A673 (cell line): Measurements from ENCODE around the gene GCC1. TPM values are rescaled to one million over a fixed set of nuclear protein-coding genes. Genes with fewer than 3 reads are reported as not detected.

Experiments used
- BruUV-seq: library from RNA; stranded (reverse); fragments of 400-500 nt; replicated peaks from 2 replicates; lab custom pipeline; 2021; lab: Mats Ljungman, UMichigan
- CTCF ChIA-PET: fragments of 300-600 bp; sonication (Branson Sonifier 250); formaldehyde crosslinking; loops from one replicate; lab custom pipeline; 2022; ENCODE audit warnings: antibody characterized with exemption; lab: Charles Lee
- POLR2A ChIA-PET: fragments of 300-600 bp; sonication (Branson Sonifier 250); formaldehyde crosslinking; loops from one replicate; lab custom pipeline; 2022; ENCODE audit warnings: antibody characterized with exemption; ENCODE audit not compliant: low non-redundant PET; lab: Charles Lee
- DNase-seq: peaks from one replicate; pipeline ENCODE4 v3.0.0-alpha.2; 2015; ENCODE audit warnings: low spot score
- H3K27ac ChIP-seq: fragments of 200-600 bp; sonication (generic); 2 replicates; pipeline ENCODE4 v1.5.1; 2016; ENCODE audit warnings: mixed run types, low read depth, mild to moderate bottlenecking, mixed read lengths, antibody characterized with exemption, low read length; ENCODE audit not compliant: poor library complexity, severe bottlenecking
- H3K27me3 ChIP-seq: fragments of 200-600 bp; sonication (generic); replicated peaks from 2 replicates; pipeline ENCODE4 v1.6.1; 2017; ENCODE audit warnings: mixed run types, low read depth, mild to moderate bottlenecking, mixed read lengths, antibody characterized with exemption, low read length; ENCODE audit not compliant: insufficient read depth, poor library complexity
- H3K36me3 ChIP-seq: fragments of 200-600 bp; sonication (generic); 2 replicates; pipeline ENCODE4 v1.6.1; 2016; ENCODE audit warnings: mixed run types, mild to moderate bottlenecking, mixed read lengths, antibody characterized with exemption, low read length; ENCODE audit not compliant: insufficient read depth, poor library complexity, severe bottlenecking
- H3K4me1 ChIP-seq: fragments of 200-600 bp; sonication (generic); 2 replicates; pipeline ENCODE4 v1.6.1; 2017; ENCODE audit warnings: mixed run types, mild to moderate bottlenecking, mixed read lengths, antibody characterized with exemption, low read length; ENCODE audit not compliant: insufficient read depth, poor library complexity, severe bottlenecking
- H3K4me3 ChIP-seq: fragments of 200-600 bp; sonication (generic); 2 replicates; pipeline ENCODE4 v1.5.1; 2016; ENCODE audit warnings: low read depth, mixed run types, mild to moderate bottlenecking, mixed read lengths, low read length; ENCODE audit not compliant: poor library complexity, severe bottlenecking
- H3K9me3 ChIP-seq: fragments of 200-600 bp; sonication (generic); 2 replicates; pipeline ENCODE4 v1.6.1; 2016; ENCODE audit warnings: mixed run types, low read depth, mild to moderate bottlenecking, mixed read lengths, antibody characterized with exemption, low read length; ENCODE audit not compliant: poor library complexity, severe bottlenecking
- CTCF ChIP-seq: fragments of 300-800, 200-600 bp; sonication (generic); conservative IDR thresholded peaks from 2 replicates; pipeline ENCODE4 v1.5.1; 2017; ENCODE audit warnings: low read depth, mild to moderate bottlenecking, antibody characterized with exemption, low read length, moderate library complexity, mixed read lengths
- EZH2 ChIP-seq: fragments of 200-600 bp; sonication (generic); IDR thresholded peaks from 2 replicates; pipeline ENCODE4 v1.6.1; 2017; ENCODE audit warnings: borderline replicate concordance, low read depth, mild to moderate bottlenecking, mixed read lengths, antibody characterized with exemption, low read length; ENCODE audit not compliant: poor library complexity, severe bottlenecking
- intact Hi-C: fragments of 100-400 bp; cut with micrococcal nuclease; formaldehyde crosslinking; loops from one replicate; pipeline ENCODE4 v1.10.0; 2022; ENCODE audit not compliant: unreplicated experiment
- total RNA-seq: library from RNA; stranded (reverse); gene quantifications from 2 replicates; pipeline ENCODE4 v1.2.3, GENCODE V29; 2021

Gene GCC1
- total RNA-seq, 1 experiment from 2014 or later = 15.2 TPM

- no TSS peak for BruUV-seq
- H3K4me3 ChIP-seq = no peak overlapping the region
- H3K27me3 ChIP-seq = peaks cover 94% of the 10 kb centered on the region
- no peaks in the 10 kb centered on the region for H3K9me3 ChIP-seq
- no peaks in the 10 kb centered on the region for H3K36me3 ChIP-seq
- TF ChIP-seq EZH2 (no peak), CTCF (no peak)
- intact Hi-C loops = no loop called here
- no peak for DNase-seq
- no peaks in the 10 kb centered on the region for H3K4me1 ChIP-seq
- CTCF ChIA-PET = no interaction called here
- POLR2A ChIA-PET = no interaction called here
- no peak overlapping the region for H3K27ac ChIP-seq
Measured at GRCh38 chr7:127620406-127621233, 35.2 kb upstream of the GCC1 start.

DNA sequence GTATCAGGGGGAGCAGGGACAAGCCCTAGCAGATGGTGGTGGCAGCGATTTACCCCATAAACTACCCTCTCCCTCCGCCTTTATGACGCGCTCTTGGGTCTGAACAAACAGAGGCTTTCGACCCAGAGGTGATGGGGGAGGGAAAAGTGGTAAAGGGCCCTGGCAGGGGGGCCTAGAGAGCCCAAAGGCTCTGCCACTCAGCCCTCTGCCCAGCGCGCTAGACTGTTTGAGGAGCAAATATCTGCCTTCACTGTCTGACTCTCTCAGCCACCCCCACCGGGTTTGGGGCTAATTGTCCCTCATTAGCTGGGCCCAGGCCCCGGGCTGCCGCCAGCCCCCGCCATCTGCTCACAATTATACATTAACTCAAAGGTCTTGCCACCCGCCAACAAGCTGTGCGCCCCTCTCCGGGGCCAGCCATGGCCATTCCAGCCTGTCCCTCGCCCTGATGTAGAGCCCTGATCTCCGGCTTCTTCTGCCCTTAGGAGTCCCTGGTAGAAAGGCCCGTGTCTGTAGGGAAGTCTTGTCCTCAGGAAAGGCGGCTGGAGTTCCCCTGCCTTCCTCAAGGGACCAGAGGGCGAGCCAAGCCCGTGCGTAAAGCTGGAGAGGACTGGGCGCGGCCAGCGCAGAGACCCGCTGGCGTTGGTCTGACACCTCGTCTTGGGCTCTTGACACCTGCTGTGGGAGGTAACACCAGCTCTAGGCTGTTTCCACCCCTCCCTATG, 34.4 kb upstream of the GCC1 start:
- ChIA-PET POLR2A (no interaction called here), CTCF (no interaction called here)
- Histone ChIP-seq H3K27ac (no peak overlapping the region), H3K36me3 (no peaks in the 10 kb centered on the region), H3K4me3 (no peak overlapping the region), H3K27me3 (peaks cover 96% of the 10 kb centered on the region), H3K9me3 (no peaks in the 10 kb centered on the region), H3K4me1 (no peaks in the 10 kb centered on the region)
- no peak for DNase-seq
- intact Hi-C loops = no loop called here
- no TSS peak for BruUV-seq
- TF ChIP-seq CTCF (no peak), EZH2 (no peak)

GRCh38 chr7:127618775-127619174, 33.4 kb upstream of the GCC1 start:
- ChIA-PET POLR2A (no interaction called here), CTCF (no interaction called here)
- BruUV-seq = no TSS peak
- no peaks in the 10 kb centered on the region for H3K4me1 ChIP-seq
- peaks cover 93% of the 10 kb centered on the region for H3K27me3 ChIP-seq
- H3K9me3 ChIP-seq = no peaks in the 10 kb centered on the region
- H3K27ac ChIP-seq = no peak overlapping the region
- DNase-seq = no peak
- intact Hi-C loops = no loop called here
- H3K36me3 ChIP-seq = no peaks in the 10 kb centered on the region
- no peak overlapping the region for H3K4me3 ChIP-seq
- no peak for TF ChIP-seq EZH2
- TF ChIP-seq CTCF = no peak
